GM19468 (cell line): ENCODE results near the gene CHL1.

Source experiments
- ATAC-seq: cut with Tn5 transposase; IDR thresholded peaks from one replicate; pipeline ENCODE4 v1.9.1; 2021; ENCODE audit warnings: mild to moderate bottlenecking, moderate library complexity, moderate number of reproducible peaks; ENCODE audit not compliant: unreplicated experiment; ENCODE audit errors: extremely low read depth

Gene CHL1

GRCh38 chr3:374459-374858, 177.9 kb downstream of the CHL1 start:
- ATAC-seq = no peak

GRCh38 chr3:377158-377561, 180.6 kb downstream of the CHL1 start:
- peak; percentile 61 for ATAC-seq

GRCh38 chr3:380801-381200, 184.2 kb downstream of the CHL1 start:
- no peak for ATAC-seq

- no peak for ATAC-seq
Measured at GRCh38 chr3:385151-385550, 188.6 kb downstream of the CHL1 start.

GRCh38 chr3:394775-395174, 198.2 kb downstream of the CHL1 start:
- no peak for ATAC-seq

- no peak for ATAC-seq
Measured at GRCh38 chr3:396293-396692, 199.7 kb downstream of the CHL1 start.

GRCh38 chr3:399647-400046, 203.1 kb downstream of the CHL1 start:
- ATAC-seq = no peak

GRCh38 chr3:403826-404225, 207.3 kb downstream of the CHL1 start:
- no peak for ATAC-seq

- ATAC-seq = no peak
Measured at GRCh38 chr3:409011-409410, 212.4 kb downstream of the CHL1 start.

GRCh38 chr3:411226-411625, 214.7 kb downstream of the CHL1 start:
- no peak for ATAC-seq

- no peak for ATAC-seq
Measured at GRCh38 chr3:414063-414462, 217.5 kb downstream of the CHL1 start.

GRCh38 chr3:418239-418929, 221.8 kb downstream of the CHL1 start:
- no peak for ATAC-seq

GRCh38 chr3:420584-420983, 224.0 kb downstream of the CHL1 start:
- ATAC-seq = peak; percentile 38

GRCh38 chr3:425079-425478, 228.5 kb downstream of the CHL1 start:
- no peak for ATAC-seq

- no peak for ATAC-seq
Measured at GRCh38 chr3:426072-426471, 229.5 kb downstream of the CHL1 start.

- no peak for ATAC-seq
Measured at GRCh38 chr3:427128-427527, 230.6 kb downstream of the CHL1 start.

- no peak for ATAC-seq
Measured at GRCh38 chr3:430186-430585, 233.6 kb downstream of the CHL1 start.

GRCh38 chr3:435161-435560, 238.6 kb downstream of the CHL1 start:
- ATAC-seq = no peak

- no peak for ATAC-seq
Measured at GRCh38 chr3:436053-436452, 239.5 kb downstream of the CHL1 start.

GRCh38 chr3:440826-441225, 244.3 kb downstream of the CHL1 start:
- ATAC-seq = no peak

GRCh38 chr3:445960-446359, 249.4 kb downstream of the CHL1 start:
- no peak for ATAC-seq

GRCh38 chr3:447671-448070, 251.1 kb downstream of the CHL1 start:
- no peak for ATAC-seq

- ATAC-seq = no peak
Measured at GRCh38 chr3:449711-450110, 253.1 kb downstream of the CHL1 start.
